Measurements from ENCODE around the gene DIAPH2. TPM values are rescaled to one million over a fixed set of nuclear protein-coding genes. Genes with fewer than 3 reads are reported as not detected.

DIAPH2 gene
- total RNA-seq, 1 experiment from 2014 or later, result 10.4 TPM

GRCh38 chrX:97398030-97398551, 713.4 kb downstream of the DIAPH2 start:
- BruUV-seq (replicated peaks), result no TSS peak
- Histone ChIP-seq H3K4me3 (ENCODE audit: low read depth, low read length, poor library complexity, severe bottlenecking) (no peak overlapping the region), H3K36me3 (ENCODE audit: insufficient read depth, low read length, poor library complexity, severe bottlenecking) (no peaks in the 10 kb centered on the region), H3K4me1 (ENCODE audit: insufficient read depth, low read length, poor library complexity, severe bottlenecking) (no peaks in the 10 kb centered on the region), H3K27ac (ENCODE audit: low read depth, low read length, poor library complexity, severe bottlenecking) (no peak overlapping the region), H3K9me3 (ENCODE audit: low read depth, low read length, poor library complexity, severe bottlenecking) (no peaks in the 10 kb centered on the region), H3K27me3 (replicated peaks; ENCODE audit: insufficient read depth, low read depth, low read length, poor library complexity) (no peaks in the 10 kb centered on the region)
- ChIA-PET CTCF (no interaction called here), POLR2A (ENCODE audit: low non-redundant PET) (no interaction called here)
- DNase-seq (ENCODE audit: low spot score), result no peak
- TF ChIP-seq EZH2 (IDR thresholded peaks at IDR 0.05; ENCODE audit: borderline replicate concordance, low read depth, low read length, poor library complexity, severe bottlenecking) (no peak), CTCF (conservative IDR thresholded peaks at IDR 0.05; ENCODE audit: low read depth, low read length) (no peak)
- intact Hi-C loops (cut with micrococcal nuclease; ENCODE audit: unreplicated experiment), result no loop called here

- DNase-seq (ENCODE audit: low spot score), result no peak
- H3K4me3 ChIP-seq (ENCODE audit: low read depth, low read length, poor library complexity, severe bottlenecking), result no peak overlapping the region
- POLR2A ChIA-PET (ENCODE audit: low non-redundant PET), result no interaction called here
- intact Hi-C loops (cut with micrococcal nuclease; ENCODE audit: unreplicated experiment), result no loop called here
- H3K9me3 ChIP-seq (ENCODE audit: low read depth, low read length, poor library complexity, severe bottlenecking), result no peaks in the 10 kb centered on the region
- H3K36me3 ChIP-seq (ENCODE audit: insufficient read depth, low read length, poor library complexity, severe bottlenecking), result no peaks in the 10 kb centered on the region
- no TSS peak for BruUV-seq (replicated peaks)
- H3K27ac ChIP-seq (ENCODE audit: low read depth, low read length, poor library complexity, severe bottlenecking), result no peak overlapping the region
- CTCF ChIA-PET, result no interaction called here
- H3K4me1 ChIP-seq (ENCODE audit: insufficient read depth, low read length, poor library complexity, severe bottlenecking), result no peaks in the 10 kb centered on the region
- TF ChIP-seq CTCF (conservative IDR thresholded peaks at IDR 0.05; ENCODE audit: low read depth, low read length) (no peak), EZH2 (IDR thresholded peaks at IDR 0.05; ENCODE audit: borderline replicate concordance, low read depth, low read length, poor library complexity, severe bottlenecking) (no peak)
- H3K27me3 ChIP-seq (replicated peaks; ENCODE audit: insufficient read depth, low read depth, low read length, poor library complexity), result no peaks in the 10 kb centered on the region
Observed at GRCh38 chrX:97399400-97399799, 714.8 kb downstream of the DIAPH2 start.

- Histone ChIP-seq H3K27me3 (replicated peaks; ENCODE audit: insufficient read depth, low read depth, low read length, poor library complexity) (no peaks in the 10 kb centered on the region), H3K4me3 (ENCODE audit: low read depth, low read length, poor library complexity, severe bottlenecking) (no peak overlapping the region), H3K9me3 (ENCODE audit: low read depth, low read length, poor library complexity, severe bottlenecking) (no peaks in the 10 kb centered on the region), H3K4me1 (ENCODE audit: insufficient read depth, low read length, poor library complexity, severe bottlenecking) (no peaks in the 10 kb centered on the region), H3K36me3 (ENCODE audit: insufficient read depth, low read length, poor library complexity, severe bottlenecking) (no peaks in the 10 kb centered on the region), H3K27ac (ENCODE audit: low read depth, low read length, poor library complexity, severe bottlenecking) (no peak overlapping the region)
- CTCF ChIA-PET, result no interaction called here
- intact Hi-C loops (cut with micrococcal nuclease; ENCODE audit: unreplicated experiment), result no loop called here
- DNase-seq (ENCODE audit: low spot score), result no peak
- no TSS peak for BruUV-seq (replicated peaks)
- POLR2A ChIA-PET (ENCODE audit: low non-redundant PET), result no interaction called here
- TF ChIP-seq EZH2 (IDR thresholded peaks at IDR 0.05; ENCODE audit: borderline replicate concordance, low read depth, low read length, poor library complexity, severe bottlenecking), result no peak
- TF ChIP-seq CTCF (conservative IDR thresholded peaks at IDR 0.05; ENCODE audit: low read depth, low read length), result no peak
Observed at GRCh38 chrX:97400492-97400891, 715.9 kb downstream of the DIAPH2 start.
